ENCODE results near the gene PAGE5. TPM values are rescaled to one million over a fixed set of nuclear protein-coding genes. Genes with fewer than 3 reads are reported as not detected.

PAGE5 gene
- total RNA-seq, 1 donor from 2014 or later: not detected

DNA sequence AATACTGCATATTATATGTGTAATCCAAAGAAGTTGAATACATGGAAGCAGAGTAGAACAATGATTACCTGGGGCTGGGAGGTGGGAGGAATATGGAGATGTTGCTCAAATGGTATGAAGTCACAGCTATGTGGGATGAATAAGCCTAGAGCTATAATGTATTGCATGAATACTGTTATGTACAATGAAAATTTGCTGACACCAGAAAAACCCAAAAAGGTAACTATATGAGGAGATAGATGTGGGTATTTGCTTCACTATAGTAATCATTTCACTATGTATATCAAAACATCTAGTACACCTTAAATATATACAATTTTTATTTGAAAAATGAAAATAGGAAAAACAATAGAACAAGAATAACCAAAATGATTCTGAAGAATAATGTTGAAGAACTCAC, 33.4 kb downstream of the PAGE5 start:
- no peak overlapping the region for H3K27ac ChIP-seq
- no peaks in the 10 kb centered on the region for H3K4me1 ChIP-seq
- intact Hi-C loops (cut with DNase I): no loop called here
- no peak overlapping the region for H3K4me3 ChIP-seq
- no peaks in the 10 kb centered on the region for H3K27me3 ChIP-seq
- TF ChIP-seq, protein P1, sequence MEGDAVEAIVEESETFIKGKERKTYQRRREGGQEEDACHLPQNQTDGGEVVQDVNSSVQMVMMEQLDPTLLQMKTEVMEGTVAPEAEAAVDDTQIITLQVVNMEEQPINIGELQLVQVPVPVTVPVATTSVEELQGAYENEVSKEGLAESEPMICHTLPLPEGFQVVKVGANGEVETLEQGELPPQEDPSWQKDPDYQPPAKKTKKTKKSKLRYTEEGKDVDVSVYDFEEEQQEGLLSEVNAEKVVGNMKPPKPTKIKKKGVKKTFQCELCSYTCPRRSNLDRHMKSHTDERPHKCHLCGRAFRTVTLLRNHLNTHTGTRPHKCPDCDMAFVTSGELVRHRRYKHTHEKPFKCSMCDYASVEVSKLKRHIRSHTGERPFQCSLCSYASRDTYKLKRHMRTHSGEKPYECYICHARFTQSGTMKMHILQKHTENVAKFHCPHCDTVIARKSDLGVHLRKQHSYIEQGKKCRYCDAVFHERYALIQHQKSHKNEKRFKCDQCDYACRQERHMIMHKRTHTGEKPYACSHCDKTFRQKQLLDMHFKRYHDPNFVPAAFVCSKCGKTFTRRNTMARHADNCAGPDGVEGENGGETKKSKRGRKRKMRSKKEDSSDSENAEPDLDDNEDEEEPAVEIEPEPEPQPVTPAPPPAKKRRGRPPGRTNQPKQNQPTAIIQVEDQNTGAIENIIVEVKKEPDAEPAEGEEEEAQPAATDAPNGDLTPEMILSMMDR (IDR thresholded peaks at IDR 0.05): no peak
- TF ChIP-seq POLR2A (IDR thresholded peaks at IDR 0.05): no peak
- no peak for TF ChIP-seq POLR2AphosphoS5 (IDR thresholded peaks at IDR 0.05; ENCODE audit: insufficient read depth in 1 of 2, low read depth in 1 of 2)
- no peak for DNase-seq (ENCODE audit: extremely low spot score in 2 of 2)
- no peaks in the 10 kb centered on the region for H3K9me3 ChIP-seq
- H3K36me3 ChIP-seq: no peaks in the 10 kb centered on the region

DNA sequence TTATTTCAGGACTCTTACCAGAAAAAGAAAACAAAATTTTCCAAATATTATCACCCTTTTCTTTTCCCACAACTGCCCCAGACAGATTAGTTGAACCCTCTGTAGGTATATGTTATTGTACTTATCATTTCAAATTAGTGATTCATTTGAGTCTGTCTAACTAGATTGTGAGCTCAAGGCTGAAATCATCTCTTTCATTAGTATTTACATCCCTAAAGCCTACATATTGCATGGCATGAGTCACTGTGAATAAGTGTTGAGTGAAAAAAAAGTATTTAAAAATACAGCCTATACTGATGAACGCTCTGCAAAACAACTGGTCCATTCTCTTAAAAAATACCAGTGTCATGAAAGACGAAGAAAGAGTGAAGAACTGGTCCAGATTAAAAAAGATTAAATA, 40.7 kb downstream of the PAGE5 start:
- no peak for TF ChIP-seq POLR2A (IDR thresholded peaks at IDR 0.05)
- no peak for TF ChIP-seq POLR2AphosphoS5 (IDR thresholded peaks at IDR 0.05; ENCODE audit: insufficient read depth in 1 of 2, low read depth in 1 of 2)
- TF ChIP-seq, protein P1 (IDR thresholded peaks at IDR 0.05): no peak
- intact Hi-C loops (cut with DNase I): no loop called here
- no peak overlapping the region for H3K4me3 ChIP-seq
- no peaks in the 10 kb centered on the region for H3K9me3 ChIP-seq
- DNase-seq (ENCODE audit: extremely low spot score in 2 of 2): no peak
- no peaks in the 10 kb centered on the region for H3K36me3 ChIP-seq
- no peaks in the 10 kb centered on the region for H3K27me3 ChIP-seq
- H3K27ac ChIP-seq: no peak overlapping the region
- no peaks in the 10 kb centered on the region for H3K4me1 ChIP-seq

DNA sequence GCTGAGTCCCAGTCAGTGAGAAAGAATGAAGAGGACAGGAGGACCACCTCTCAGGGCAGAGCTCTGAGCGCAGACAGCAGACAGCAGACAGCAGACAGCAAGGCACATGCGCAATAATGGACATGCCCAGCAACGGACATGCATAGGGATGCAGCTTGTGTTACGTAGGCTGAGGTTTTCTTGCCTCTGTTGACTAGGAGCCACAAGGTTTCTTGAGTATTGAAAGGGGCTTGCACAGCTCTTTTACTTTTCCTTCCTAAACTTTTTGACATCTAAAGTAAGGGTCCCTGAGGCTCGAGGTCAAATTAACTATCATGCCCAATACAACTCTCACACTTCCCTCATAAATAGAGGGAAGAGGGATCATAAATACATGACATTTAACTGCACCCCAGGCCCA, 44.7 kb downstream of the PAGE5 start, which contains the start of gene PAGE3:
PAGE3 (minus strand) TSS at position 101 of the 400 bp plus-strand sequence. CDS start 1,013 bp downstream, outside the sequence.
- Histone ChIP-seq H3K9me3 (no peaks in the 10 kb centered on the region), H3K27me3 (no peaks in the 10 kb centered on the region), H3K27ac (no peak within 1 kb of the TSS), H3K4me3 (no peak within 1 kb of the TSS), H3K36me3 (no peaks in the 10 kb centered on the region), H3K4me1 (no peaks in the 10 kb centered on the region)
- TF ChIP-seq POLR2AphosphoS5 (IDR thresholded peaks at IDR 0.05; ENCODE audit: insufficient read depth in 1 of 2, low read depth in 1 of 2) (no peak), POLR2A (IDR thresholded peaks at IDR 0.05) (no peak)
- TF ChIP-seq, protein P1 (IDR thresholded peaks at IDR 0.05): no peak
- intact Hi-C loops (cut with DNase I): no loop called here
- DNase-seq (ENCODE audit: extremely low spot score in 2 of 2): no peak

Other genes starting within 250 kb of the PAGE5 start
- gene PFKFB1, start 226.2 kb upstream of the PAGE5 start, total RNA-seq: not detected
- gene APEX2, start 220.0 kb upstream of the PAGE5 start, total RNA-seq: 14.2 TPM
- 5.6 TPM for gene ALAS2, start 189.4 kb upstream of the PAGE5 start, total RNA-seq
- gene PAGE2B, start 145.3 kb upstream of the PAGE5 start, total RNA-seq: not detected
- not detected for gene PAGE2, start 131.3 kb upstream of the PAGE5 start, total RNA-seq
- not detected for gene PAGE3, start 44.6 kb downstream of the PAGE5 start, total RNA-seq
- gene MAGEH1, start 231.8 kb downstream of the PAGE5 start, total RNA-seq: 31.9 TPM